SK-N-MC (cell line): Measurements from ENCODE around the gene ATG12.

ENCODE experiments used
- EZH2 ChIP-seq: fragments of 200-600 bp; sonication (generic); IDR thresholded peaks from one replicate; pipeline ENCODE4 v1.6.1; 2017; ENCODE audit warnings: antibody characterized with exemption
- FOXP2 ChIP-seq: optimal IDR thresholded peaks from 2 replicates; pipeline ENCODE3; 2011; ENCODE audit warnings: mild to moderate bottlenecking, moderate library complexity; ENCODE audit not compliant: insufficient read depth; ENCODE audit errors: extremely low read length, control extremely low read depth
- POLR2AphosphoS5 ChIP-seq: IDR thresholded peaks from 2 replicates; pipeline ENCODE4 v1.6.1; 2012; ENCODE audit warnings: mild to moderate bottlenecking, low read depth, low read length, borderline replicate concordance

- TF ChIP-seq POLR2AphosphoS5, result no peak
- TF ChIP-seq FOXP2, result no peak
- no peak for TF ChIP-seq EZH2
Measured at GRCh38 chr5:115849258-115849798, 8.0 kb upstream of the ATG12 start.
